Activated T-helper 2 cell treated with anti-CD3 and anti-CD28 coated beads, Interferon-gamma antibody, Interleukin-2, Interleukin-4, amounts not matched to agents 10 μg/mL and 5 μg/mL and 100 μg/mL, durations not matched to agents 14 hours and 24 hours and 36 hours (primary cell): ENCODE results near the gene WDR31. TPM values are rescaled to one million over a fixed set of nuclear protein-coding genes. Genes with fewer than 3 reads are reported as not detected.

Experiments
- DNase-seq: peaks from one replicate; pipeline ENCODE4 v3.0.0; 2021; ENCODE audit warnings: low spot score
- H3K27ac Mint-ChIP-seq: one replicate; pipeline ENCODE4 v1.8.0; 2021; ENCODE audit warnings: mixed read lengths
- H3K27me3 Mint-ChIP-seq: one replicate; pipeline ENCODE4 v1.8.0; 2021; ENCODE audit warnings: low read depth, mixed read lengths
- H3K36me3 Mint-ChIP-seq: one replicate; pipeline ENCODE4 v1.8.0; 2021; ENCODE audit warnings: low read depth, mixed read lengths
- H3K4me1 Mint-ChIP-seq: one replicate; pipeline ENCODE4 v1.8.0; 2021; ENCODE audit warnings: low read depth, mixed read lengths
- H3K4me3 Mint-ChIP-seq: one replicate; pipeline ENCODE4 v1.8.0; 2021; ENCODE audit warnings: low read depth, mild to moderate bottlenecking, moderate library complexity, mixed read lengths
- H3K9me3 Mint-ChIP-seq: one replicate; pipeline ENCODE4 v1.8.0; 2021; ENCODE audit warnings: mixed read lengths
- intact Hi-C: fragments of 100-400 bp; cut with micrococcal nuclease; formaldehyde crosslinking; loops from one replicate; pipeline ENCODE4 v1.15.1; 2023
- total RNA-seq: library from RNA; stranded (reverse); gene quantifications from 2 replicates; pipeline ENCODE4 v1.2.3, GENCODE V29; 2022

The WDR31 gene
- total RNA-seq, 1 donor from 2014 or later, result 1.9 TPM

DNA sequence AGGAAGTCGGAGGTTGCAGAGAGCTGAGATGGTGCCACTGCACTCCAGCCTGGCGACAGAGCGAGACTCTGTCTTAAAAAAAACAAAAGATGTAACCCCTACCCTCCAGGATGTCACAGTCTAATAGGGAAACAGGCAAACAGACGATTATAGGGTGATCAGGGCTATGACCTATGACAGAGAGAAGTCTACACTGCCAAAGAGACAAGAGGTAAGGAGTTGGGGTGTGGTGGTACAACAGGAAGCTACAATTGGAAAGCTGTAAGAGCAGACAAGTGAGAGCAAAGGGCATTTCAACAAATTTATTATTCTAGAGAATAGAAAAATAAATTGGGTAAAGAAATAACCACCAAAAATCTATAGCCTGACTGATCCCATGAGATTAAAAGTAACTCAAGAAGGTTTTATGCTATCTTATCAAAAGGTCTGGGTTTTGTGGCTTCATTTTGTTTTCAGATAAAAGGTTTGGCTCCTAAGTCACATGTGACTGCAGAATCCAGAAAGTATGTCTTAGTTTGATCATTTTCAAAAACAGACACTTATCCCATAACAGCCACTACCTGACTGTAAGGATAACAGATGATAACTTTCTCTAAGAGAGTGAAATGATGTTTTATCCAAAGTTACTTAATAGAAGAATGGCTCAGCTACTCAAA, 72.0 kb downstream of the WDR31 start:
- peaks cover 9% of the 10 kb centered on the region for H3K4me1 Mint-ChIP-seq
- H3K27me3 Mint-ChIP-seq, result no peaks in the 10 kb centered on the region
- peak overlapping the region; percentile 31 for H3K27ac Mint-ChIP-seq
- H3K4me3 Mint-ChIP-seq, result no peak overlapping the region
- intact Hi-C loops, result no loop called here
- H3K9me3 Mint-ChIP-seq, result no peaks in the 10 kb centered on the region
- DNase-seq, result no peak
- H3K36me3 Mint-ChIP-seq, result peaks cover 55% of the 10 kb centered on the region

DNA sequence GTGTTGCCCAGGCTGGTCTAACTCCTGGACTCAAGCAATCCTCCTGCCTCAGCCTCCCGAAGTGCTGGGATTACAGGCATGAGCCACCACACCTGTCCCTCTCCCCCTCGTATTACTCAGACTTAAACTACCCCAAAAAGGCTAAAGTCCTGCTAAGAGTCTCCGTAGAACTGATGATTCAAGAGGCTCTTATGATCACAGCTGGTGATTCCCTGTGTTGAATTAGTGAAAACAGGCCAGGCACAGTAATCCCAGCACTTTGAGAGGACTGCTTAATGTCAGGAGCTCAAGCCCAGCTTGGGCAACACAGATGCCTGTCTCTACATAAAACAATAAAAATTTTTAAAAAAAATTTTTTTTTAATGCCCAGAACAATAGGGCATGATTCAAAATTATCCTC, 73.9 kb downstream of the WDR31 start:
- Mint-ChIP-seq H3K4me3 (no peak overlapping the region), H3K27ac (no peak overlapping the region), H3K4me1 (peaks cover 9% of the 10 kb centered on the region), H3K9me3 (no peaks in the 10 kb centered on the region), H3K36me3 (peaks cover 51% of the 10 kb centered on the region), H3K27me3 (no peaks in the 10 kb centered on the region)
- no peak for DNase-seq
- intact Hi-C loops, result no loop called here

Other genes starting within 250 kb of the WDR31 start
- 4.7 and 5.0 TPM in 2 replicates for gene SLC31A2, start 189.3 kb downstream of the WDR31 start, total RNA-seq
- gene FKBP15, start 119.0 kb downstream of the WDR31 start, total RNA-seq, result 39.6 and 40.4 TPM in 2 replicates
- 18.0 and 20.0 TPM in 2 replicates for gene SLC31A1, start 118.7 kb downstream of the WDR31 start, total RNA-seq
- gene CDC26, start 64.7 kb downstream of the WDR31 start, total RNA-seq, result 50.2 and 51.2 TPM in 2 replicates
- 57.3 and 61.0 TPM in 2 replicates for gene PRPF4, start 64.6 kb downstream of the WDR31 start, total RNA-seq
- 0.30 TPM in 1 of 2 replicates, not detected in the other for gene RNF183, start 36.9 kb downstream of the WDR31 start, total RNA-seq
- 11.1 and 12.5 TPM in 2 replicates for gene BSPRY, start 9.3 kb upstream of the WDR31 start, total RNA-seq
- gene HDHD3, start 36.7 kb upstream of the WDR31 start, total RNA-seq, result 18.7 and 18.8 TPM in 2 replicates
- 27.9 and 28.3 TPM in 2 replicates for gene ALAD, start 61.0 kb upstream of the WDR31 start, total RNA-seq
- gene POLE3, start 70.4 kb upstream of the WDR31 start, total RNA-seq, result 71.0 and 73.8 TPM in 2 replicates
- gene C9orf43, start 70.5 kb upstream of the WDR31 start, total RNA-seq, result 0.48 TPM in 2 replicates
- 56.2 and 64.2 TPM in 2 replicates for gene RGS3, start 123.5 kb upstream of the WDR31 start, total RNA-seq